Neural cell (in vitro differentiated cells): Measurements from ENCODE around the gene SCGB1C1. TPM values are rescaled to one million over a fixed set of nuclear protein-coding genes. Genes with fewer than 3 reads are reported as not detected.

Experiments used
- H2AFZ ChIP-seq: fragments of 200-600, 300-800 bp; sonication (generic), shearing (Covaris generic); 2 replicates; pipeline ENCODE4 v1.6.0; 2014; ENCODE audit warnings: low read depth, mild to moderate bottlenecking, antibody characterized with exemption, low read length, moderate library complexity
- H3F3A ChIP-seq: fragments of 200-600 bp; shearing (Covaris generic); 2 replicates; pipeline ENCODE4 v1.6.1; 2016; ENCODE audit warnings: mild to moderate bottlenecking, moderate library complexity, mixed read lengths, antibody characterized with exemption, low read length; ENCODE audit not compliant: insufficient read depth, poor library complexity, severe bottlenecking
- H3K27ac ChIP-seq: fragments of 200-600, 300-800 bp; sonication (generic), shearing (Covaris generic); 2 replicates; pipeline ENCODE4 v1.5.1; 2014; ENCODE audit warnings: mild to moderate bottlenecking, low read length, moderate library complexity
- H3K27me3 ChIP-seq: fragments of 300-800, 200-600 bp; sonication (generic), shearing (Covaris generic); 2 replicates; pipeline ENCODE4 v1.6.0; 2014; ENCODE audit warnings: mild to moderate bottlenecking, low read depth, low read length, moderate library complexity; ENCODE audit not compliant: insufficient read depth
- H3K36me3 ChIP-seq: fragments of 300-800, 200-600 bp; sonication (generic), shearing (Covaris generic); 2 replicates; pipeline ENCODE4 v1.5.1; 2014; ENCODE audit warnings: mild to moderate bottlenecking, antibody characterized with exemption, low read length, moderate library complexity; ENCODE audit not compliant: insufficient read depth
- H3K4me2 ChIP-seq: fragments of 300-800, 200-600 bp; sonication (generic), shearing (Covaris generic); 2 replicates; pipeline ENCODE4 v1.6.0; 2014; ENCODE audit warnings: mild to moderate bottlenecking, low read length
- H3K4me3 ChIP-seq: fragments of 300-800, 200-600 bp; sonication (generic), shearing (Covaris generic); 2 replicates; pipeline ENCODE4 v1.5.1; 2014; ENCODE audit warnings: mild to moderate bottlenecking, low read length, moderate library complexity
- H3K79me2 ChIP-seq: fragments of 200-600 bp; shearing (Covaris generic); replicated peaks from 2 replicates; pipeline ENCODE4 v1.6.0; 2014; ENCODE audit warnings: mild to moderate bottlenecking, low read length, moderate library complexity; ENCODE audit not compliant: insufficient read depth
- H3K9ac ChIP-seq: fragments of 300-800, 200-600 bp; sonication (generic), shearing (Covaris generic); 2 replicates; pipeline ENCODE4 v1.6.1; 2016; ENCODE audit warnings: mild to moderate bottlenecking, low read length, mixed read lengths
- H3K9me2 ChIP-seq: fragments of 200-600 bp; shearing (Covaris generic); 2 replicates; pipeline ENCODE4 v1.6.1; 2016; ENCODE audit warnings: mild to moderate bottlenecking, low read length, mixed read lengths; ENCODE audit not compliant: insufficient read depth
- H3K9me3 ChIP-seq: fragments of 200-600, 300-800 bp; sonication (generic), shearing (Covaris generic); 2 replicates; pipeline ENCODE4 v1.6.1; 2016; ENCODE audit warnings: mild to moderate bottlenecking, mixed run types, low read length, moderate library complexity, mixed read lengths
- H4K20me1 ChIP-seq: fragments of 200-600 bp; shearing (Covaris generic); 2 replicates; pipeline ENCODE4 v1.6.1; 2016; ENCODE audit warnings: mild to moderate bottlenecking, mixed run types; ENCODE audit not compliant: insufficient read depth
- EP300 ChIP-seq: fragments of 450-650 bp; conservative IDR thresholded peaks from 2 replicates; pipeline ENCODE4 v1.6.1; 2014; ENCODE audit warnings: antibody characterized with exemption, mild to moderate bottlenecking, moderate library complexity; ENCODE audit not compliant: poor library complexity, severe bottlenecking
- EZH2 ChIP-seq: fragments of 200-600, 300-800 bp; shearing (Covaris generic), sonication (generic); IDR thresholded peaks from 2 replicates; pipeline ENCODE4 v1.6.1; 2014; ENCODE audit warnings: antibody characterized with exemption, low read length, borderline replicate concordance, mild to moderate bottlenecking; ENCODE audit not compliant: insufficient read depth, poor library complexity, severe bottlenecking
- MXI1 ChIP-seq: fragments of 450-650 bp; conservative IDR thresholded peaks from 2 replicates; pipeline ENCODE4 v1.6.1; 2014; ENCODE audit warnings: antibody characterized with exemption, mild to moderate bottlenecking; ENCODE audit not compliant: poor library complexity, severe bottlenecking
- POLR2AphosphoS5 ChIP-seq: IDR thresholded peaks from 2 replicates; pipeline ENCODE4 v1.6.1; 2012
- RAD21 ChIP-seq: fragments of 450-650 bp; conservative IDR thresholded peaks from 2 replicates; pipeline ENCODE4 v1.6.1; 2014; ENCODE audit warnings: antibody characterized with exemption, mild to moderate bottlenecking, moderate library complexity
- SMC3 ChIP-seq: fragments of 450-650 bp; conservative IDR thresholded peaks from 2 replicates; pipeline ENCODE4 v1.6.1; 2014; ENCODE audit warnings: antibody characterized with exemption, mild to moderate bottlenecking, moderate library complexity; ENCODE audit not compliant: poor library complexity
- TAF1 ChIP-seq: IDR thresholded peaks from 2 replicates; pipeline ENCODE4 v1.6.1; 2012; ENCODE audit warnings: low read depth
- polyA plus RNA-seq: library from polyadenylated mRNA; depleted of rRNA; stranded (reverse); fragments of >200 nt; gene quantifications from 2 replicates; pipeline ENCODE4 v1.2.3, GENCODE V29; 2014
- TF ChIP-seq, protein P1 (sequence below): IDR thresholded peaks from 2 replicates; pipeline ENCODE4 v1.6.1; 2012; ENCODE audit warnings: borderline replicate concordance
- TF ChIP-seq, protein P2 (sequence below): fragments of 450-650 bp; IDR thresholded peaks from 2 replicates; pipeline ENCODE4 v1.5.1; 2014; ENCODE audit warnings: antibody characterized with exemption, mild to moderate bottlenecking, moderate library complexity; ENCODE audit not compliant: poor library complexity, severe bottlenecking

SCGB1C1 gene
- polyA plus RNA-seq, 1 donor from 2014 or later, result not detected

DNA sequence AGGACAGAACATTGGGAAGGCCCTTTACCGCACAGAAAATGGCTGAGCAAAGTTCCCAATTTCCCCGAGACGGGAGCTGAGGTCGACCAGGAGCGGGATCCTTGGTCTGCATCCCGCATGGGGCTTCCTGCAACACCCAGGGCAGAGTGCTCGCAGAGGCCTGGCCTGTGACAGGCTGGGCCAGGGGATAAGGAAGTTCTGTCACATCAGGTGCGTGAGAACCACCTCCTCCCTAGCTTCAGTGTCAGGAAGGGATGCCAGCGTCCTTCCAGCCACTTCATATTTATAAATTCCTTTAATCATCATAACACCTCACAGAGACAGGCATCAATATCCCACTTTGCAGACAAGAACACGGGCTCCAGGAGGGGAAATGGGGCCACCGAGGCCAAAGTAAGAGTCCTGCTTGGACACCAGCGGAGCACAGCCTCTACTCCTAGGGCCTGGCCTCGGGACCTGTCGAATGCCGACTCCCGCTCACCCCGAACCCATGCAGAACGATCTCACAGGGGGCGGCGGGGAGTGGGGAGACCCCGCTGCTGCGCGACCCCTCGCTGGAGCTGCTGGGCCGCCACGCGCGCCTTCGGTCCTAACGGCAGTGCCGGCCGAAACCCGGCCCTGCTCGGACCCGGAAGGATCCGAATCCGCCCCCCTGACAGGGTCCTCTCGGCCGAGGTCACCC, 13.8 kb downstream of the SCGB1C1 start:
- H3K27me3 ChIP-seq, result no peaks in the 10 kb centered on the region
- no peaks in the 10 kb centered on the region for H3F3A ChIP-seq
- no peaks in the 10 kb centered on the region for H3K9me2 ChIP-seq
- H3K9ac ChIP-seq, result peak overlapping the region; percentile 98
- H3K4me2 ChIP-seq, result peak overlapping the region; percentile 83
- H3K36me3 ChIP-seq, result no peaks in the 10 kb centered on the region
- H3K27ac ChIP-seq, result peak overlapping the region; percentile 96
- H3K79me2 ChIP-seq, result peaks cover 30% of the 10 kb centered on the region
- TF ChIP-seq, protein P1, sequence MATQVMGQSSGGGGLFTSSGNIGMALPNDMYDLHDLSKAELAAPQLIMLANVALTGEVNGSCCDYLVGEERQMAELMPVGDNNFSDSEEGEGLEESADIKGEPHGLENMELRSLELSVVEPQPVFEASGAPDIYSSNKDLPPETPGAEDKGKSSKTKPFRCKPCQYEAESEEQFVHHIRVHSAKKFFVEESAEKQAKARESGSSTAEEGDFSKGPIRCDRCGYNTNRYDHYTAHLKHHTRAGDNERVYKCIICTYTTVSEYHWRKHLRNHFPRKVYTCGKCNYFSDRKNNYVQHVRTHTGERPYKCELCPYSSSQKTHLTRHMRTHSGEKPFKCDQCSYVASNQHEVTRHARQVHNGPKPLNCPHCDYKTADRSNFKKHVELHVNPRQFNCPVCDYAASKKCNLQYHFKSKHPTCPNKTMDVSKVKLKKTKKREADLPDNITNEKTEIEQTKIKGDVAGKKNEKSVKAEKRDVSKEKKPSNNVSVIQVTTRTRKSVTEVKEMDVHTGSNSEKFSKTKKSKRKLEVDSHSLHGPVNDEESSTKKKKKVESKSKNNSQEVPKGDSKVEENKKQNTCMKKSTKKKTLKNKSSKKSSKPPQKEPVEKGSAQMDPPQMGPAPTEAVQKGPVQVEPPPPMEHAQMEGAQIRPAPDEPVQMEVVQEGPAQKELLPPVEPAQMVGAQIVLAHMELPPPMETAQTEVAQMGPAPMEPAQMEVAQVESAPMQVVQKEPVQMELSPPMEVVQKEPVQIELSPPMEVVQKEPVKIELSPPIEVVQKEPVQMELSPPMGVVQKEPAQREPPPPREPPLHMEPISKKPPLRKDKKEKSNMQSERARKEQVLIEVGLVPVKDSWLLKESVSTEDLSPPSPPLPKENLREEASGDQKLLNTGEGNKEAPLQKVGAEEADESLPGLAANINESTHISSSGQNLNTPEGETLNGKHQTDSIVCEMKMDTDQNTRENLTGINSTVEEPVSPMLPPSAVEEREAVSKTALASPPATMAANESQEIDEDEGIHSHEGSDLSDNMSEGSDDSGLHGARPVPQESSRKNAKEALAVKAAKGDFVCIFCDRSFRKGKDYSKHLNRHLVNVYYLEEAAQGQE, result no peak
- TF ChIP-seq POLR2AphosphoS5 (no peak), EZH2 (no peak), MXI1 (no peak), SMC3 (no peak), EP300 (no peak), TAF1 (no peak), RAD21 (no peak)
- TF ChIP-seq, protein P2, sequence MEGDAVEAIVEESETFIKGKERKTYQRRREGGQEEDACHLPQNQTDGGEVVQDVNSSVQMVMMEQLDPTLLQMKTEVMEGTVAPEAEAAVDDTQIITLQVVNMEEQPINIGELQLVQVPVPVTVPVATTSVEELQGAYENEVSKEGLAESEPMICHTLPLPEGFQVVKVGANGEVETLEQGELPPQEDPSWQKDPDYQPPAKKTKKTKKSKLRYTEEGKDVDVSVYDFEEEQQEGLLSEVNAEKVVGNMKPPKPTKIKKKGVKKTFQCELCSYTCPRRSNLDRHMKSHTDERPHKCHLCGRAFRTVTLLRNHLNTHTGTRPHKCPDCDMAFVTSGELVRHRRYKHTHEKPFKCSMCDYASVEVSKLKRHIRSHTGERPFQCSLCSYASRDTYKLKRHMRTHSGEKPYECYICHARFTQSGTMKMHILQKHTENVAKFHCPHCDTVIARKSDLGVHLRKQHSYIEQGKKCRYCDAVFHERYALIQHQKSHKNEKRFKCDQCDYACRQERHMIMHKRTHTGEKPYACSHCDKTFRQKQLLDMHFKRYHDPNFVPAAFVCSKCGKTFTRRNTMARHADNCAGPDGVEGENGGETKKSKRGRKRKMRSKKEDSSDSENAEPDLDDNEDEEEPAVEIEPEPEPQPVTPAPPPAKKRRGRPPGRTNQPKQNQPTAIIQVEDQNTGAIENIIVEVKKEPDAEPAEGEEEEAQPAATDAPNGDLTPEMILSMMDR, result no peak
- H2AFZ ChIP-seq, result peak overlapping the region; percentile 51
- H4K20me1 ChIP-seq, result peaks cover 3% of the 10 kb centered on the region
- peak overlapping the region; percentile 97 for H3K4me3 ChIP-seq
- no peaks in the 10 kb centered on the region for H3K9me3 ChIP-seq

DNA sequence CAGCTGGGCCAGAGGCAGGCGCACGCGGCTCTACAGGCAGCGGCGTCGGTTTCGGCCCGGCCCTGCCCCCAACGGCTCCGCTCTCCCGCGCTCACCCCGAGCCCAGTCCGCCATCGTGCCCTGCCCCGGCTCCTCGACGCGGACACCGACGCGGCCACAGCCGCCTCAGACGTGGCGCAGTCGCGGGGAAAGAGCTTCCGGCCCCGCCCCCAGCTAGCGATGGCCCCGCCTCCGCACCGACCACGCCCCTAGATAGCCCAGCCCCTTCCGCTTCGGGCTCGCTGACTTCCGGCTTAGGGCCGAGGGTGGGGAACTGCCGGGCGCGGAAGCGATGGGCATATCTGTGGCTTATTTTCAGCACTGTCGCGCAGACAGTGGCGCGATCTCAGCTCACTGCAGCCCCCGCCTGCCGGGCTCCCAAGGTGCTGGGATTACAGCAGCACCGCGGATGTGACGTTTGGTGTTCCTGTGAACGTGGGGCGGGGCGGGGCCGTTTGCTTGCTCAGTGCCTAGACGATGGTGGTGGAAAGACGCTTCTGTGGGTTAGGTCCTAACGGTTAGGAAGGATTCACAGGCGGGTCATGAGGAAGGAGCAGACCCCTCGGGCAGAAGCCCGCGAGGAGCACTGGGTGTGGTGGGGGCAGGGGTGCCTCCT, 14.5 kb downstream of the SCGB1C1 start, which contains the start of the genes BET1L and RIC8A:
Gene BET1L (minus strand): TSS at position 192 of the 655 bp plus-strand sequence. CDS start 78 bp downstream, at position 114.
Gene RIC8A (plus strand): TSS at position 501 of the 655 bp plus-strand sequence. CDS start 1,147 bp downstream, outside the sequence.
- peak within 1 kb of the TSS; percentile 98 for H3K4me2 ChIP-seq
- H3K79me2 ChIP-seq, result peaks cover 30% of the 10 kb centered on the region
- H3K9ac ChIP-seq, result peak within 1 kb of the TSS; percentile 98
- H3F3A ChIP-seq, result no peaks in the 10 kb centered on the region
- no peaks in the 10 kb centered on the region for H3K9me3 ChIP-seq
- peak within 1 kb of the TSS; percentile 96 for H3K27ac ChIP-seq
- TF ChIP-seq MXI1 (peak; percentile 71), EZH2 (no peak), POLR2AphosphoS5 (peak; percentile 94), TAF1 (peak; percentile 71), EP300 (peak; percentile 51), RAD21 (peak; percentile 29), SMC3 (peak; percentile 34)
- TF ChIP-seq, protein P1, result no peak
- TF ChIP-seq, protein P2, result no peak
- H2AFZ ChIP-seq, result peak within 1 kb of the TSS; percentile 57
- H4K20me1 ChIP-seq, result peaks cover 3% of the 10 kb centered on the region
- peak within 1 kb of the TSS; percentile 97 for H3K4me3 ChIP-seq
- no peaks in the 10 kb centered on the region for H3K27me3 ChIP-seq
- no peaks in the 10 kb centered on the region for H3K9me2 ChIP-seq
- no peaks in the 10 kb centered on the region for H3K36me3 ChIP-seq
